SK-N-SH (cell line): Measurements from ENCODE around the gene RBMS1. TPM values are rescaled to one million over a fixed set of nuclear protein-coding genes. Genes with fewer than 3 reads are reported as not detected.

ENCODE experiments used
- CTCF ChIA-PET: fragments of 300-600, 350-600 bp; formaldehyde crosslinking; extraction: SDS; loops from one replicate; lab custom pipeline; 2021; lab: Yijun Ruan, JAX
- POLR2A ChIA-PET: fragments of 350-600 bp; sonication (Branson Sonifier 250); formaldehyde crosslinking; extraction: SDS; loops from one replicate; lab custom pipeline; 2020; ENCODE audit warnings: antibody characterized with exemption, inconsistent platforms; lab: Yijun Ruan, JAX
- DNase-seq: peaks from one replicate; pipeline ENCODE4 v3.0.0; 2012
- H2AFZ ChIP-seq: fragments of 200-600 bp; sonication (generic); 2 replicates; pipeline ENCODE4 v1.8.1; 2016; ENCODE audit warnings: antibody characterized with exemption, mild to moderate bottlenecking, low read depth
- H3F3A ChIP-seq: fragments of 200-600 bp; sonication (generic); replicated peaks from 2 replicates; pipeline ENCODE3; 2016; ENCODE audit warnings: antibody characterized with exemption, mild to moderate bottlenecking; ENCODE audit not compliant: insufficient read depth
- H3K27ac ChIP-seq, 2 experiments: fragments of 200-500 bp in 1 of 2; fragments of 200-600 bp in 1 of 2; sonication (Bioruptor generic) in 1 of 2; sonication (generic), shearing (Covaris generic) in 1 of 2; 2 replicates each; pipeline versions ENCODE4 v1.5.1 to v1.6.1; 2014 to 2016; ENCODE audit warnings: low read depth in 2 of 2, inconsistent platforms in 1 of 2, low read length in 1 of 2, mild to moderate bottlenecking in 1 of 2, mixed read lengths in 1 of 2
- H3K27me3 ChIP-seq: fragments of 200-600 bp; sonication (generic), shearing (Covaris generic); 2 replicates; pipeline ENCODE4 v1.6.1; 2016; ENCODE audit warnings: mixed run types; ENCODE audit not compliant: insufficient read depth
- H3K36me3 ChIP-seq, 2 experiments: fragments of 200-500 bp in 1 of 2; fragments of 200-600 bp in 1 of 2; sonication (Bioruptor generic) in 1 of 2; sonication (generic) in 1 of 2; replicated peaks in 1 of 2; 2 replicates each; pipeline versions ENCODE3 to v1.5.1; 2014 to 2016; ENCODE audit warnings: low read length in 1 of 2, mild to moderate bottlenecking in 1 of 2; ENCODE audit not compliant: insufficient read depth in 2 of 2, control insufficient read depth in 1 of 2
- H3K4me1 ChIP-seq, 2 experiments: fragments of 200-500 bp in 1 of 2; fragments of 200-600 bp in 1 of 2; sonication (Bioruptor generic) in 1 of 2; sonication (generic), shearing (Covaris generic) in 1 of 2; 2 replicates each; pipeline versions ENCODE4 v1.5.1 to v1.6.1; 2014 to 2016; ENCODE audit warnings: low read depth in 1 of 2, low read length in 1 of 2, mixed run types in 1 of 2; ENCODE audit not compliant: insufficient read depth in 2 of 2, control insufficient read depth in 1 of 2
- H3K4me2 ChIP-seq: fragments of 200-600 bp; sonication (generic), shearing (Covaris generic); 2 replicates; pipeline ENCODE4 v1.6.1; 2017; ENCODE audit warnings: mixed run types
- H3K4me3 ChIP-seq, 2 experiments: fragments of 200-500 bp in 1 of 2; fragments of 200-600 bp in 1 of 2; sonication (Bioruptor generic) in 1 of 2; sonication (generic), shearing (Covaris generic) in 1 of 2; 2 replicates each; pipeline versions ENCODE4 v1.5.1 to v1.8.1; 2014 to 2016; ENCODE audit warnings: low read depth in 2 of 2, inconsistent platforms in 1 of 2, low read length in 1 of 2, mild to moderate bottlenecking in 1 of 2, mixed read lengths in 1 of 2, moderate library complexity in 1 of 2
- H3K79me2 ChIP-seq: fragments of 200-600 bp; sonication (generic); 2 replicates; pipeline ENCODE4 v1.8.1; 2017; ENCODE audit warnings: mild to moderate bottlenecking; ENCODE audit not compliant: insufficient read depth
- H3K9ac ChIP-seq: fragments of 200-600 bp; sonication (generic); 2 replicates; pipeline ENCODE4 v1.6.1; 2017; ENCODE audit warnings: mixed run types
- H3K9me2 ChIP-seq: fragments of 200-600 bp; sonication (generic); 2 replicates; pipeline ENCODE4 v1.6.1; 2017; ENCODE audit warnings: mixed run types
- H3K9me3 ChIP-seq: fragments of 200-600 bp; sonication (generic); 2 replicates; pipeline ENCODE4 v1.6.1; 2017; ENCODE audit warnings: mixed run types, mild to moderate bottlenecking, moderate library complexity
- H4K20me1 ChIP-seq: fragments of 200-600 bp; sonication (generic); 2 replicates; pipeline ENCODE4 v1.6.1; 2017; ENCODE audit warnings: mild to moderate bottlenecking, mixed run types; ENCODE audit not compliant: insufficient read depth
- CHD2 ChIP-seq: fragments of 150-350 bp; IDR thresholded peaks from 2 replicates; pipeline ENCODE4 v1.6.1; 2018; ENCODE audit warnings: low read length; ENCODE audit not compliant: partially characterized antibody
- CTCF ChIP-seq: fragments of 200-600 bp; sonication (generic); IDR thresholded peaks from 2 replicates; pipeline ENCODE4 v1.6.1; 2017; ENCODE audit warnings: antibody characterized with exemption, mild to moderate bottlenecking, moderate library complexity
- EZH2phosphoT487 ChIP-seq: fragments of 200-600 bp; sonication (generic); IDR thresholded peaks from 2 replicates; pipeline ENCODE4 v1.6.1; 2017; ENCODE audit warnings: low read depth, mixed run types, mild to moderate bottlenecking, antibody characterized with exemption, moderate library complexity, borderline replicate concordance
- FOSL2 ChIP-seq: IDR thresholded peaks from 2 replicates; pipeline ENCODE4 v1.4.0; 2012; ENCODE audit warnings: low read depth, mild to moderate bottlenecking, moderate library complexity, borderline replicate concordance
- FOXM1 ChIP-seq: IDR thresholded peaks from 2 replicates; pipeline ENCODE4 v1.4.0; 2012; ENCODE audit warnings: low read depth, mild to moderate bottlenecking
- GATA2 ChIP-seq: sonication (generic); formaldehyde crosslinking; IDR thresholded peaks from 2 replicates; pipeline ENCODE4 v1.5.0; 2020; ENCODE audit warnings: mild to moderate bottlenecking, missing genetic modification reagents
- IRF3 ChIP-seq: fragments of 150-350 bp; IDR thresholded peaks from 2 replicates; pipeline ENCODE4 v1.6.1; 2016; ENCODE audit warnings: mild to moderate bottlenecking, low read depth, low read length
- JUND ChIP-seq: IDR thresholded peaks from 2 replicates; pipeline ENCODE4 v1.4.0; 2012
- MEF2A ChIP-seq: IDR thresholded peaks from 2 replicates; pipeline ENCODE4 v1.4.0; 2012; ENCODE audit warnings: low read depth, borderline replicate concordance
- NFIC ChIP-seq: IDR thresholded peaks from 2 replicates; pipeline ENCODE4 v1.4.0; 2012; ENCODE audit warnings: borderline replicate concordance
- NRF1 ChIP-seq: IDR thresholded peaks from 2 replicates; pipeline ENCODE4 v1.6.1; 2012; ENCODE audit warnings: low read depth, mild to moderate bottlenecking, low read length
- PBX3 ChIP-seq: IDR thresholded peaks from 2 replicates; pipeline ENCODE4; 2012
- RCOR1 ChIP-seq: fragments of 150-350 bp; IDR thresholded peaks from 2 replicates; pipeline ENCODE4 v1.6.1; 2017; ENCODE audit warnings: antibody characterized with exemption, low read length
- RFX5 ChIP-seq: IDR thresholded peaks from 2 replicates; pipeline ENCODE4 v1.6.1; 2012; ENCODE audit warnings: mild to moderate bottlenecking, improper control_type of control experiment, low read length
- RXRA ChIP-seq: IDR thresholded peaks from 2 replicates; pipeline ENCODE4 v1.4.0; 2012; ENCODE audit warnings: low read depth, mild to moderate bottlenecking, borderline replicate concordance
- SIN3A ChIP-seq: IDR thresholded peaks from 2 replicates; pipeline ENCODE4 v1.6.1; 2012; ENCODE audit warnings: low read depth, mild to moderate bottlenecking, low read length, moderate library complexity, borderline replicate concordance
- SMC3 ChIP-seq: IDR thresholded peaks from 2 replicates; pipeline ENCODE4 v1.6.1; 2012; ENCODE audit warnings: low read depth, low read length, improper control_type of control experiment
- TAF1 ChIP-seq: IDR thresholded peaks from 2 replicates; pipeline ENCODE4 v1.6.1; 2012; ENCODE audit warnings: low read depth, mild to moderate bottlenecking, low read length, moderate library complexity, borderline replicate concordance
- TCF12 ChIP-seq: IDR thresholded peaks from 2 replicates; pipeline ENCODE4 v1.4.0; 2012
- TEAD4 ChIP-seq: IDR thresholded peaks from 2 replicates; pipeline ENCODE4 v1.4.0; 2012; ENCODE audit warnings: mild to moderate bottlenecking, borderline replicate concordance; ENCODE audit not compliant: insufficient read depth
- USF2 ChIP-seq: fragments of 150-350 bp; IDR thresholded peaks from 2 replicates; pipeline ENCODE4 v1.6.1; 2017; ENCODE audit warnings: antibody characterized with exemption, low read length, low read depth, borderline replicate concordance
- YY1 ChIP-seq: IDR thresholded peaks from 2 replicates; pipeline ENCODE4 v1.4.0; 2012; ENCODE audit warnings: low read depth, mild to moderate bottlenecking
- WGBS: methylation state at CpG from one replicate; pipeline ENCODE4 v1.1.6; 2017; ENCODE audit warnings: low lambda C conversion rate; 5-methylcytosine and 5-hydroxymethylcytosine counted together
- polyA plus RNA-seq, 3 experiments: library from polyadenylated mRNA; depleted of rRNA; stranded (reverse); fragments of >200 nt; gene quantifications; 2 replicates each; pipeline ENCODE4 v1.2.3, GENCODE V29; 2012

RBMS1 gene
- polyA plus RNA-seq, 1 of the 3 experiments (the other 2 are of a cell fraction) = 56.5 TPM

GRCh38 chr2:160505256-160505655 lies 11.6 kb upstream of the RBMS1 start:
- Histone ChIP-seq H3K4me2 (no peak overlapping the region), H3K4me3 (no peak overlapping the region), H3K27me3 (no peaks in the 10 kb centered on the region), H3F3A (no peaks in the 10 kb centered on the region), H4K20me1 (no peaks in the 10 kb centered on the region), H2AFZ (peak overlapping the region; percentile 0; the same call in 1 of the 2 replicates), H3K79me2 (no peaks in the 10 kb centered on the region), H3K27ac (no peak overlapping the region; a peak in 1 of 4 replicates), H3K9me2 (no peaks in the 10 kb centered on the region), H3K9me3 (no peaks in the 10 kb centered on the region), H3K36me3 (no peaks in the 10 kb centered on the region), H3K4me1 (peaks cover 0 to 14% of the 10 kb centered on the region in 2 experiments; a peak in 2 of 4 replicates), H3K9ac (no peak overlapping the region)
- POLR2A ChIA-PET = no interaction called here
- WGBS = 80% methylated on average over 5 of the region's 5 CpGs
- no peak for DNase-seq
- CTCF ChIA-PET = interaction anchor here (1.0 kb wide), 1 partner anchor 13 kb away, joined by 4 read pairs; no protein-coding TSS in a partner anchor
- TF ChIP-seq FOSL2 (no peak), MEF2A (no peak), IRF3 (no peak), RCOR1 (no peak), GATA2 (no peak), SMC3 (no peak), CTCF (no peak), NFIC (no peak), TEAD4 (no peak)

DNA sequence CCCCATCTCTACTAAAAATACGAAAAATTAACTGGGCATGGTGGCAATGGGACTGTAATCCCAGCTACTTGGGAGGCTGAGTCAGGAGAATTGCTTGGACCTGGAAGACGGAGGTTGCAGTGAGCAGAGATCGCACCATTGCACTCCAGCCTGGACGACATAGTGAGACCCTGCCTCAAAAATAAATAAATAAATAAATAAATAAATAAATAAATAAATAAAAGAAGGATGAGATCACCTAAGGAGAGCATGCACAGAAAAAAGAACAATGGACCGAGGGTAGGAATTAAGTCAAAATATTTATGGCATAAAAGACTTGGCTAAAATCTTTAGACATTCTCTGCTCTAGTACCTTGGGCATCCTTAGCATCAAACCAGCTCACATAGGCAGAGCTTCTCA lies 8.9 kb upstream of the RBMS1 start:
- H3K36me3 ChIP-seq = no peaks in the 10 kb centered on the region
- H3K4me1 ChIP-seq = peaks cover 0 to 14% of the 10 kb centered on the region in 2 experiments; a peak in 2 of 4 replicates
- no peak overlapping the region for H2AFZ ChIP-seq
- no peaks in the 10 kb centered on the region for H3F3A ChIP-seq
- H3K9me3 ChIP-seq = no peaks in the 10 kb centered on the region
- no peak overlapping the region for H3K4me2 ChIP-seq
- no peaks in the 10 kb centered on the region for H3K79me2 ChIP-seq
- H3K27me3 ChIP-seq = no peaks in the 10 kb centered on the region
- ChIA-PET CTCF (interaction anchor here (1.4 kb wide), 2 partner anchors 13 to 492 kb away, joined by 3 to 4 read pairs; no protein-coding TSS in a partner anchor), POLR2A (no interaction called here)
- H4K20me1 ChIP-seq = no peaks in the 10 kb centered on the region
- no peaks in the 10 kb centered on the region for H3K9me2 ChIP-seq
- DNase-seq = no peak
- H3K27ac ChIP-seq = no peak overlapping the region
- no peak overlapping the region for H3K4me3 ChIP-seq
- 85% methylated on average over 5 of the region's 5 CpGs for WGBS
- H3K9ac ChIP-seq = no peak overlapping the region
- no peak for TF ChIP-seq PBX3
- no peak for TF ChIP-seq MEF2A
- no peak for TF ChIP-seq TCF12
- no peak for TF ChIP-seq SIN3A
- TF ChIP-seq RCOR1 = no peak
- TF ChIP-seq FOXM1 = no peak
- TF ChIP-seq IRF3 = no peak
- TF ChIP-seq RXRA = no peak
- TF ChIP-seq RFX5 = no peak
- TF ChIP-seq CHD2 = no peak
- TF ChIP-seq EZH2phosphoT487 = no peak
- no peak for TF ChIP-seq FOSL2
- no peak for TF ChIP-seq TAF1
- no peak for TF ChIP-seq YY1
- TF ChIP-seq JUND = no peak
- no peak for TF ChIP-seq USF2
- TF ChIP-seq NRF1 = no peak
